Thyroid gland (tissue), 4 donors: ENCODE results near the gene WSCD2.

Source experiments
- POLR2A ChIP-seq, 2 donors: fragments of 450-650 bp; IDR thresholded peaks; one replicate each; pipeline ENCODE4 v1.6.1; 2017; ENCODE audit warnings: antibody characterized with exemption in 2 of 2, mild to moderate bottlenecking in 2 of 2, moderate library complexity in 1 of 2
- TF ChIP-seq, protein P1 (sequence below), 6 experiments: fragments of 200-600 bp in 3 of 6; fragments of 450-650 bp in 3 of 6; sonication (generic) in 3 of 6; IDR thresholded peaks; one replicate each; pipeline ENCODE4 v1.5.1; 2016 to 2019; ENCODE audit warnings: antibody characterized with exemption in 6 of 6, mild to moderate bottlenecking in 2 of 6, inconsistent platforms in 1 of 6, moderate library complexity in 1 of 6

DNA sequence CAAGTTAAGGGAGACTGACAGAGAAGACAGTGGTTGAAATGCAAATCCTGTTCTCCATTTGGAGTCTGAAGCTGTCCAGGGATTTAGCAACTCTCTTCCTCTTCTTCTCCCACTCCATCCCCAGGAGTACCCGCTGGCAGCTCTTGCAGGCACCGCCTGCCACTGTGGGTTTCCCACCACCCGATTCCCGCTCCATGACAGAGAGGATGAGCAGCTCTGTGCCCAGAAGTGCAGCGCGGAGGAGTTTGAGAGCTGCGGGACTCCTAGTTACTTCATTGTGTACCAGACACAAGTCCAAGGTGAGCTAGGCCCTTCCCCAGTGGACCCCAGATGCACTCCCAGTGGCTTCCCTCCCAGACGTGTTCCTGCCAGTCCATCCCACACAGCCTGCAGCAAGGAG, 97.8 kb downstream of the WSCD2 start:
- TF ChIP-seq, protein P1, sequence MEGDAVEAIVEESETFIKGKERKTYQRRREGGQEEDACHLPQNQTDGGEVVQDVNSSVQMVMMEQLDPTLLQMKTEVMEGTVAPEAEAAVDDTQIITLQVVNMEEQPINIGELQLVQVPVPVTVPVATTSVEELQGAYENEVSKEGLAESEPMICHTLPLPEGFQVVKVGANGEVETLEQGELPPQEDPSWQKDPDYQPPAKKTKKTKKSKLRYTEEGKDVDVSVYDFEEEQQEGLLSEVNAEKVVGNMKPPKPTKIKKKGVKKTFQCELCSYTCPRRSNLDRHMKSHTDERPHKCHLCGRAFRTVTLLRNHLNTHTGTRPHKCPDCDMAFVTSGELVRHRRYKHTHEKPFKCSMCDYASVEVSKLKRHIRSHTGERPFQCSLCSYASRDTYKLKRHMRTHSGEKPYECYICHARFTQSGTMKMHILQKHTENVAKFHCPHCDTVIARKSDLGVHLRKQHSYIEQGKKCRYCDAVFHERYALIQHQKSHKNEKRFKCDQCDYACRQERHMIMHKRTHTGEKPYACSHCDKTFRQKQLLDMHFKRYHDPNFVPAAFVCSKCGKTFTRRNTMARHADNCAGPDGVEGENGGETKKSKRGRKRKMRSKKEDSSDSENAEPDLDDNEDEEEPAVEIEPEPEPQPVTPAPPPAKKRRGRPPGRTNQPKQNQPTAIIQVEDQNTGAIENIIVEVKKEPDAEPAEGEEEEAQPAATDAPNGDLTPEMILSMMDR (IDR thresholded peaks at IDR 0.05) = no peak
- no peak for TF ChIP-seq POLR2A (IDR thresholded peaks at IDR 0.05)
